Ammon's horn (tissue), 1 donor: ENCODE measurements around the gene PRPS1L1.

Experiments used
- DNase-seq: peaks from one replicate; pipeline ENCODE4 v3.0.0-alpha.2; 2016; ENCODE audit warnings: low spot score

PRPS1L1 gene

DNA sequence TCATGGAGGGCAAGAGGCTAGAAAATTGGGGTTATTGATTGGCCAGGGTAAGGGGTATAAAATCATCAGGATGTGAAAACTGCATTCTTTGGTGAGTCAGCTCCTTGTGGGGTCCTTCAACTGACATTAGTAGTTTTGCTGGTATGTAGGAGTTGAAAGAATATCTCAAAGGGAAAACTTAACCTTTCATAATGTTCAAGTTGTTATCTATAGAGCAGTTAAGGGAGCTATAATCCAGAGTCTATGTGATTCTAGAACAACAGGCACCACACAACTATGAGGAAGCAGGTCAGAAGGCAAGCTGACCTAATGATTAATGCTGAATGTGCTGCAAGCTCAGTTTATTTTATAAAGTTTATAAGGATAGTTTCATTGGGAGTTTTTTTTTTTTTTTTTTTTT is 13.7 kb downstream of the PRPS1L1 start:
- DNase-seq, result no peak

DNA sequence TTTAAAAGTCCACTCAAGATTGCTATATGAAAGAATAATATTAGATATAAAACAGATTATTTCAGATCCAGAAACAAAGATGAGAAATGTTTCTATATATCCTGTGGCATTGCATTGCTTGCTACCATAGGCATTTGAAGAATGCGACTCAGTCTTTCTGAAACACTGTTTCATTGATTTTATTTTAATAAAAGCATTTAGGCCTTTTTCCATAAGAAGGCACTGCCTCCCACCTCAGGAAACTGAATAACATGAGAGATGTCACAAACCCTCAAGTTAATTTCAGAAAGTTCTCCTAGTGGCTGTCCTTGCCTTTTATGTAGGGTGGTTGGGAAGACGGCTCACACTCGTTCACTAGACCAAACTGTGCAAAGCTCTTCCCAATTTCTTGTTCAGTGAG is 23.3 kb downstream of the PRPS1L1 start:
- DNase-seq, result no peak

DNA sequence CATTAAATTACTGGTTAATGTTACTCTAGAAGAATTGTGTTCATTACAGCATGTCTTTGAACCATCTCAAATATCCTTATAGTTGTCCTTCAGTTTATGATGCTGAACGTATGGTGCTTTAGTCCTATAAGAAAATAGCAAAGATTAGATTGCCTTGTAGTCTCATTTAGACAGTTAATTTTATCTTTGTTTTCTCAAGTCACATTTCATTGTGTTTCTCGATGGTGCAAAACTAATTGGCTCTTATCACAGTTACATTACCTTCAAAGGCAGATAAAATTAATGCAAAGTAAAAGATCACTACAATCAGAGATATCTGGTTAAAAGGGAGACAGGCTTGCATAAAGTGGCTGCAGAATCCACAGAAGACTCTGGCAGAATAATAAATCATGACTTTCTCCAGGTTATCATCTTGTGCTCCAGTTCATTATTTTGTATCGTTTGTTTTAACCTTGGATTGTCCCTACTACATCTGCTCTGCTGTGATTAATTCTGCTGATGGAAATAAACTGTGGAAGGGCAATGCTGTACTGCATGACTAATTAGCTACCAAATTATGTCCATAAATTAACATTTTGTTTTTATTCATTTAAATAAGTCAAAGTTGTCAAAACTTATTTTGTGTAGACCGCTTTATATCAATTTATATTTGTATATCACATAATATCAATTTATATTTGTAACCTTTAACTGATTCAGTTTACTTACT is 24.2 kb downstream of the PRPS1L1 start:
- DNase-seq, result no peak

DNA sequence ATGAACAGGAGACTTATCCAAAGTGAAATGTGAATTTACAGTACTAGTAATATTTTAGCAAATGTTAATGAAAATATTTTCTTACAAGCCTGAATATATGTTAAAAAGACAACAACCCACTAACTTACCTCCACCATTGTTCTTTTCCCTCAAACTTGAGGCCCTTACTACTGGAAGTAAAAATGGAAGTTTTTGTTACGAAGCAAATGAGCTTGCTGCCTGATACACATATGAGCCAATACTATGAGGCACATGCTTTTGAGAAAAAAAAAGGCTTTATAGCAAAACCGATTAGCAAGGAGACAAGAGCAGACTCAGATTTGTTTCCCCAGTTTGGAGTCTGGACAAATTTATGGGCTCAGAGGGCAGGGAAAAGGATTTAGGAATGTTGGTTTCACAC is 29.0 kb downstream of the PRPS1L1 start:
- DNase-seq, result no peak

DNA sequence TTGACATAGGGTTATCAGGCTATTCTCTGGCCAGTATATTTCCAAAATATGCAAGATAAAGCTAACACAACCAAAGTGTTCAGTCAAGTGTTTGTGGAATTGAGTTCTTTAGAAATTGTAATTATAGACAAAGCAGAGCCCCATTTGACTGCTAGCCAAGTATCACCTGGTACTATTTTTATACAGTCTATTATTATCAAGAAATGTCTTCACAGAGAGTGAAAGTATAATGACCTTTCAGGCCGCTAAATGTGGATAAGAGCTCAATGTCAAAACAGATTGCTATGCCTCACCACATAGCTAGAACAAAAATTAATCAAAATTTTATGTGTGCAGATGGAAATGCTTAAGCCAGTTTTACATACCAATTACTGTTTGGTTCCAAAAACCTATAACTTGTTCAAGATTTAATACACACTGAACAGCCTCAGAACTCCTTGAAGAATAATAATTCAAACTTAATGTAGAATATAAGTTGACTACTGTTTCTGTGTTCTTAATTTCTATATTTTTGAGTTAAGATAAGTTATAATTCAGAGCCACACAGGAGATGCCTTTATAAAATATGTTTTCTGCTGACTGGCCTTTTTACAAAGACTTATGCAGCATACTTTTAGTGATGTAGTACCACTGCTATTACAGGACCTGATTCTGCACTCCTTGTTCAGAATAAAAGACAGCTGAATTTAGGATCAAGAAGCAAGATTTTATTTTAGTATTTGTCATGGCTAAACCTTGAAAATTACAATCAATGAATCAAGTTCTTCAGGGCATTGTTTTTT is 31.0 kb downstream of the PRPS1L1 start:
- DNase-seq, result no peak

DNA sequence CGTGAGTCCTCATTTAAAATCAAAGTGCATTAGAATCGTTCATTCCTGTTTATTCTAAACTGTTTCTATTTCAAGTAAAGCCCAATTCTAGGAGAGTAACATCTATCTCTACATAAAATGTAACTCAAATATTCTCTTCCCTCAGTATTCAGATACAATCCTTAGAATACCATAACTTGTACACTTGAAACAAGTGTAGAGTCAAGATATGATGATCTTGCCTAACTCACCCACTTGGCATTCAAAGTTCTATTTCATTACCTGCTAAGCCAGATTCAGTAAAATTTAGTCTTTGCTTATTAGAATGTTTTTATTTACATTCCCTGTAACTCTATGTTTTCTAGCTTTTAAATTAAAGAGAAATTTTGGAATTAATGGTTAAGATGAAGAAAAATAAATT is 31.6 kb downstream of the PRPS1L1 start:
- no peak for DNase-seq

DNA sequence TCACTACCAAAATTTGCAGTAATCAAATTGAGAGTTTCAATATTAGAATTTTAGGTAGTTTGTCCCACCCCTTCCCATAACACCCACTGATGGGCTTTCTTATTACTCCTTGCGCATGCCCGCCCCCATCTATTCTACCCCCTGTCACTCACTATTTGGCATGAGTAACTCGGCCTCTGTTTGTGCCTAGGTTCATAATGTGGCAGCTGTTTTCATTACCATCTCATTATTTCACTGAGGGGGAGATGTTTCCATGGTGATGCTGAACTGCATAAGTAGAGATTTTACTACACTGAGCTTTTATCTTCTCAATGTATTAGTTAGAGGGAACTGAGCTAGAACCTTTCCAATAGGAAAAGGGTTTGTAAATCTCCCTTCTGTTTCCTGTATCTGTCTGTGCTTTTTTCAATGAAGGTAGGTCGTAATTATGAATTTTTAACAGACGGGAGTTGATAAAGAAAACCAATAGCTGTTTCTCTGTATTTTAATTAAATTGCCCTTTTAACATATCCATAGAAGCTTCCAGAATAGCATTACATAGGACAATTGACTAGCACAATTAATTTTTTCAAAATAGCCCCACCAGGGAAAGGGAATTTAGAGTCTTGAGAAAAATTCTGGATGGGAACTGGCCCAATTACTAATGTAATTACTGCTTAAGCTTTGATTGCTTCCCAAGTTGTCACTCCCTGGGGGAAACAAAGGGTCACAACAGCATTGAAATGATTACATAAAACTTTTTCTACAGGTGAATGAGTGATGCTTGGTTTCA is 33.4 kb downstream of the PRPS1L1 start:
- peak; percentile 56 for DNase-seq

DNA sequence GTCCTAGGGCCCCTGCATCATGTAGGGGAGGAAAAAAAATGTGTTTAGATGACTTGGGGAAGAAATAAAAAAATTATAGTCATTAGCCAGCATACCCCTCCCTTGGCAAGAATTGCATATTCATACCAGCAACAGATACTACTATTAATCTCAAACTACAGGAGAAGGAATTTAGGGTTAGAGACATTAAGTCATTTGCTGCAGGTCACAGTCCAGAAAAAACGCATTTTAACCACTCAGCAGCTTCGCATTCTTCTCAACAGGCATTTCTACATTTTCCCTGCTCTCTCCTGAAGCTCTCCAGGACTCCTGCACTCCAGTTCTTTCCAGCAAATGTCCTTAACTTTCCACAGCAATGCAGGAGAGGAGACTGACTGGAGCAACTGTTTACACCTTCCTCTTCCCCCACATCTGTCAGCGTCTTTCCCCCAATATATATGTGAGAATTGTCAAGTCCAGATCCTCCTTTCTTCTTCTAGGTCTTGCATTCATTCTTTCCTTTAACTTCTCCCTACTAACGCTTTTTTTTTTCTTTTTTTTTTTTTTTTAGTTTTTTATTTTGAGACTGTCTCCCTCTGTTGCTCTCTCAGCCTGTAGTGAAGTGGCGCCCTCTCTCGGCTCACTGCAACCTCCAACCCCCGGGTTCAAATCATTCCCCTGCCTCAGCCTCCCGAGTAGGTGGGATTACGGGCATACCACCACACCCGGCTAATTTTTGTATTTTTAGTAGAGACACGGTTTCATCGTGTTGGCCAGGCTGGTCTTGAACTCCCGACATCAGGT is 35.6 kb downstream of the PRPS1L1 start:
- no peak for DNase-seq

DNA sequence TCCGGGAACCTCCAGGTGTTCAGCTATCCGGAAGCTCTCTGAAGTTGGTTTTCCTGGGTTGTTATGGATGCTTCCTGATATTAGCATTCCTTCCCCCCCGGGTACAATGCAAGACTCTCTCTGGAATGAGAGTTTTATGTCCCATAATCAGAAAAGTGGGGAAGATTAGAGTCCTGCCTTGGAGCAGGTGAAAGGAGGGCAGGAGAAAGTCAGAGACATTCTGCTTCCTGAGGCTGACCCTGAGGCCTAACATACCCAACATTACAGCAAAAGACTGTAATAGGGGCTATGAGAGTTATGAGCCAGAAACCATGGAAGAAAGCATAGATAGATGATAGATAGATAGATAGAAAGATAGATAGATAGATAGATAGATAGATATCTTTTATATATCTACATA is 36.9 kb downstream of the PRPS1L1 start:
- DNase-seq, result no peak

DNA sequence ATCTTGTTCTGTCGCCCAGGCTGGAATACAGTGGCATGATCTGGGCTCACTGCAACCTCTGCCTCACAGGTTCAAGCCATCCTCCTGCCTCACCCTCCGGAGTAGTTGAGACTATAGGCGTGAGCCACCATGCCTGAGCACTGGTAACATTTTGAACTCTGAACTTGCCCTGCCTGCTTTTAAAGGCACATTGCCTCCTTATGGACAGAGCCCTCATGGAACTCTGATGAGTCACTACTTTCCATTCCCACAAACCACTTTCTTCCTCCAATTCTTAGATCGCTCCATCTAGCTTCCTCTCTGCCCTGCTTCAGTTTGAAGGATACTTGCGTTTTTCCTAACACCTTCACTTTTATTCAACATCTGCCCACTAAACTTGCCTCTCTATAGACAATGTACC is 38.1 kb downstream of the PRPS1L1 start:
- no peak for DNase-seq

DNA sequence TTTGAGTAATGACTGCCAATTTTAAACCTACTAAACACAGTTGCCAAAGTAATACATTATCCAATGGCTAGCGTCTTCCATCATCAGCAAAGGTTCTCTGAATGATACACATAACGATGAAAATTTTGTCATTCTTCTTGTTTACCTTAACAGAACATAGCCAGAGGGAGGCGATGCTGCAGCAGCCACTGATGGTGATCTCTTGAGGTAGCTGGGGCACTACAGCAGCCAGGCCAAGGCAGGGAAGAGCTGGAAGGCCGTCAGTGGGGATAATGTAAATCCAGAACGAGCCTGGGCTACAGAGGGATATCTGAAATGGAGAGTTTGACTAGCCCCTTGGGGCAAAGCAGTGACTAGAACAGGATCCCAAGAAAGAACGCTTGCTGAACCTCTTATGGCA is 38.8 kb downstream of the PRPS1L1 start:
- DNase-seq, result no peak

DNA sequence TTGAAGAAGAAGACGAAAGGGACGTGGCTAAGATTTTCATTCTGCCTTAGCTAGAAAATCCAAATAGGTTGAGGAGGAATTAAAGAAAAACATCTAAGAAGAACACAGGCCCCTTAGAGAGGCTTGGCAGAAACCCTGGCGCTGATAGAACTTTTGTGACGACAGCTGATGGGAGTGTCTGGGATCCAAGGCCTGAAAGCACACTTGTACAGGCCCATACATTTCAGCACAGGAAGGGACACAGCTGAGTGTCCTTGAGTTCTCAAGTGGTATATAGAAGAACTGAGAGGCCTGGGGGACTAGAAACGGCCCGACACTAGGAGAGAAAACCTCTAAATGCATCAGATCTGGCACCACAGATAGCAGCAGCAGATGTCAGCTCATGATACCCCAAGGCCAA is 39.5 kb downstream of the PRPS1L1 start:
- DNase-seq, result no peak

DNA sequence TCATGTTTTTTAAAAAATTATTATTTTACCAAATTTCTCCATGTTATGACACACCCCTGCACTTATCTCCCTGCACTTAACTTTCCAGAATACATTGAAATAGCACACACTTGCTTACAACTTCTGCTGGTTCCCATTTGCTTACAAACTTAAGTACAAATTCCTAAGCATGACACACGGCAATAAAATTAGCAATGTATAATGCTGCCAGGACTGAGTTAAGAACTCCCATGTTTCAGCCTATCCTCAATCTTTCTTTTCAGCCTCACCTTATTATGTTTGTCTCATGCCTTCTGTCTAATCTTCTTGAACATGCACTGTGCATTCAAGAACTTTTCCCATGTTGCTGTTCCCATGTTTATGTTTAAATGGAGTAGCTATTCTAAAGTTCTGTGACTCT is 40.8 kb downstream of the PRPS1L1 start:
- no peak for DNase-seq

DNA sequence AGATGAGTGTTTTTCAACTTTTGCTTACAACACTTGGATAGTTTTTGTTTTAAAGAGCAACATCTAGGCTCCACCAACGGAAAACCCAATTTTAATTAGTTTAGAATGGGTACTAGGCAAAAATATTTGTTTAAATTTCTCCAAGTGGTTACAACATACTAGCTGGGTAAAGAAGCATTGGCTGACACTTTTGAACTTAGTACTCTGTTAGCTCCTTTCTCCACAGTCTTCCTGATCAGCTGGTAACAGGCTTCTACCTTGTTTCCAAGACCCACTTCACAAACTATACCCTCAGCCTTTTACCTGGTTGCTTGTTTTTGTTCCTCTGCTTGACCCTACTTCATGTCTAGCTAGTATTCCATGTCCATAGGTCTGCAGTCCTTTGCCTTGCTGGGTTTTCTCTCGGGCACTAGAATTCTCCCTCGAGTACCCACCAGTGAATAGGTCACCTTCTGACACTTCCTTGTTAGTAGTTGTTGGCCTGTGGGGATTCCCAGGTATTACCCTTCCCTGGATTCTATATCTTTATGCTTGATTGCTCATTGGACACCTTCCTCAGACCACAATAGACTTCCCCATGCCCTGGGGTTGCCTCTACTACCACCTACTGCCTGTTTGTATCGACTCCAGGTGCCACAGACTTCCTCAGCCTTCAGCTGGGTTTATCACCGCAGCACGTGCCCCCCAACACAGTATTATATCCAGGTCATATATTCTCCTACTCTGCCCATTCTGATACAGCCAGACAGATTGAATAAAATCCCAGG is 42.0 kb downstream of the PRPS1L1 start:
- DNase-seq, result no peak

DNA sequence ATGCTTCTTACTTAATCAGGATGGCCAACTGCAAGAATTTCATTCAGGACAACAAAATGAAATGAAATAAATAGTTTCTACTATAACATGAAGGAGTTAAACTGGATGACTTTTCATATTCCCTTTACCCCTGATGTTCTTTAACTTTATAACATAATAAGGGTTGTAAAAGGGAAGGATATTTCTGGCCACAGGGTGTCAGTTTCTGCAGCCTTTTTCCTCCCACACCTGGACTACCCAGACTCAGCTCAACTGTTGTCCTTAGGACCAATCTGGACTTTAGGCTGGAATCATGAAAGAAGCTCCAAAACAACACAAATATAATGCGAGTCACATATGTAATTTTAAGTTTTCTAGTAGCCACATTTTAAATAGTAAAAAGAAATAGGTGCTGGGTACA is 43.4 kb downstream of the PRPS1L1 start:
- DNase-seq, result no peak

DNA sequence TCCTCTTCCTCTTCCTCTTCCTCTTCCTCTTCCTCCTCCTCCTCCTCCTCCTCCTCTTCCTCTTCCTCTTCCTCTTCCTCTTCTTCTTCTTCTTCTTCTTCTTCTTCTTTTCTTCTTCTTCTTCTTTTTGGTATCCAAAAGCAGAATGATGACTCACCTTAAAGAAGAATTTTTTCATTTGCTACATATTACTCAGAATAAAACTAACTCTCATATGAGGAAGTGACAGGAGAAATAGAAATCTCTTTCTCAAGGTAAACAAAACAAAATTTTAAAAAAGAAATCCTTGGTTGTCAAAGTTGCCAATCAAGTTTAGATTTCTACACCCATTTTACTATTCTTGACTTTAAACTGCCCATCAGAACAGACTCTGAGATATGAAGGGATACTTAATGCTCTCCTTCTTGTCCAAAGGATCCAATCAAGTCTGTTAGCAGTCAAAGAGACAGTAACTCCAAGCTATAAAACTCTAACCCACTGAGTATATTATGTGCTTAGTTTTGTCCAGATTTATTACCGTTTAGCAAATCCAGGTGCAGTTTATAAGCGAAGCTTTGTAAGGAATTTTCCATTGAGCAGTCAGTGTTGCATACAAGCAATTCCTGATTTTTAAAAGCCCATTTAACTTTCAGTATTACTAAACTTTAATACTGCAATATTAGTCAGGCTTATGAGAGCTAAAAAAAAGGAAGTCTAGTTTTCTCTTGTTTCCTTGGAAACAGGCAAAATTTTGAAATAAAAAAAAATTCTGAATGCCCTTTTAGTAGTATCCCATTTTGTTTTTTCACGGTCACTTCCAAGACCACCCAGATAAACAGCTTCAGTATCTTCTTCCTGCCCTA is 44.2 kb downstream of the PRPS1L1 start:
- no peak for DNase-seq

DNA sequence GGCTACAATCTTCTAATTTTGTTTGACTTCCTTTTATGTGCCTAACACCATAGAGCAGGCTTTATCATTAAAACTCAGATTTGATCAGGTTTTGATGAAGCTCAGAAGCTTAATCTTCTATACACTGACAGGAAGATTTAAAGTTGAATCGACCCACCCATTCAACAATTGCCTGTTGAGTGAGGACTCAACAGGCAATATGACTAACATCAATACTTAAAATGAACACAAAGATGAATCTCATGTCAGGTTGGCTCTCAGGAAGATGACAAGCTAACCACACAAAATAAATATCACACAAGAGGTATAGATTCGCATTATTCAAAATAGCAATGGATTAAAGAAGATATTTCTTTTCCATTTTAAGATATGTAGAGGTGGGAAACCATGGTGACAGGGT is 50.7 kb downstream of the PRPS1L1 start:
- DNase-seq, result no peak
